NCI-H1092 (cell line): ENCODE data around the gene SUPT20HL2.
"Not testable (repeated sequence)": the region's sequence is repeated elsewhere in the genome, so short reads cannot be mapped to it uniquely, and the experiment has no call there.

Experiments used
- DNase-seq: peaks from one replicate; lab custom pipeline; 2025; lab: John Stamatoyannopoulos, UW

Gene SUPT20HL2

DNA sequence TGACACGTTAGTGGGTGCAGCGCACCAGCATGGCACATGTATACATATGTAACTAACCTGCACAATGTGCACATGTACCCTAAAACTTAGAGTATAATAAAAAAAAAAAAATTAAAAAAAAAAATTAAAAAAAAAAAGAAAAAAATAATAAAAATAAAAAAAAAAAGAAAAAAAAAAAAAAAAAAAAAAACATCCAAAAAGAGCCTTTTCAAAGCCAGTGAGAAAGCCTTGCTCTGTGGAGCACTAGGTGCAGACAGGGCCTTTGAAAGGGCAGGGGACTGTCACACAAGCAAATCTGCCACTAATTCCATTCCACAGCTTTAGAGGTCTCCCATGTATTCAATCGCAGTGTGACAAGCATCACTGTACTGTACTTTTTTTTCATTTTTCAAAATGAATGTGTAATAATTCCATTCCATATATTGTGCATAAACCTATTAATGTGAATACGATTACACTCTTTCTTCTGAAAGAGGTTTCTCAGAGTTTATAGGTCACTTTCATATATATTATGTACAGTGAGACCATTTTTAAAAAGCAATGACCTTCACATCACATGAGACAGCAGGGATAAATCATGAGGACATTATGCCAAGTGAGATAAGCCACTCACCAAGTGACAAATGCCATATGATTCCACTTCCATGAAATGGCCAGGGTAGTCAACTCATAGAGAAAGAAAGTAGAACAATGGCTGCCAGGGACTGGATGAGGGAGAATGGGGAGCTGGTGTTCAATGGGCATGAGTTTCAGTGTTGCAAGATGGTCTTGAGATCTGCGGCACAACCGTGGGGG lies 4.1 kb downstream of the SUPT20HL2 start:
- DNase-seq = not testable (repeated sequence)

DNA sequence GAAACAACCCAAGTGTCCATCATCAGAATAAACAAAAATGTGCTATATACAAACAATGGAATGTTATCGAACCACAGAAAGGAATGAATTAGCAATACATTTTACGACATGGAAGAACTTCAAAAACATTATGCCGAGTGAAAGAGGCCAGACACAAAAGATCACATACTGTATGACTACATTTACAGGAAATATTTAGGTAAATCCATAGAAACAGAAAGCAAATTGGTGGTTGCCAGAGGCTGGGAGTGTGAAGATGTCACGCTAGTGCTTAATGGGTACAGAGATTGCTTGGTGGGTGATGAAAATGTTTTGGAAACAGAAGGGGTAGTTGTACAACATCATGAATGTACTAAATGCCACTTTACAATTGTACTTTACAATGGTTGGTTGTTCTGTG lies 5.1 kb downstream of the SUPT20HL2 start:
- not testable (repeated sequence) for DNase-seq

DNA sequence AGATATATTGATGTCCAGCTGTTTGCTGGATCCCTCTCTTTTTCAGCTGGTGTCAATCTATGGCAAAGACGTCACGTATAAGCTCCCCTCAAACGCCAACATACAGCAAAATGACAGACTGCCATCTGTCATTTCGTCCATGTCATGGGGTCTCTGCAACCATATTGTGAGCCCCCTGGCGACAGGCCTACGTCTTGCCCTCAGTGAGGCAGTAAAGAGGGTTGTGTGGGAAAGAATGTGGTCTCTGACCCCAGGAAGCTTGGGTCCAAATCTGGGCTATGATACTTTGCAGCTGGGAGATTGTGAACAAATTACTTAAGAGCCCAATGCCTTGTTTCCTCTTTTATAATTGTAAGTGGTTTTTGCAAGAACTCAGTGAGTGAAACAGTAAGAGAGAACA lies 7.4 kb downstream of the SUPT20HL2 start:
- DNase-seq = no peak

DNA sequence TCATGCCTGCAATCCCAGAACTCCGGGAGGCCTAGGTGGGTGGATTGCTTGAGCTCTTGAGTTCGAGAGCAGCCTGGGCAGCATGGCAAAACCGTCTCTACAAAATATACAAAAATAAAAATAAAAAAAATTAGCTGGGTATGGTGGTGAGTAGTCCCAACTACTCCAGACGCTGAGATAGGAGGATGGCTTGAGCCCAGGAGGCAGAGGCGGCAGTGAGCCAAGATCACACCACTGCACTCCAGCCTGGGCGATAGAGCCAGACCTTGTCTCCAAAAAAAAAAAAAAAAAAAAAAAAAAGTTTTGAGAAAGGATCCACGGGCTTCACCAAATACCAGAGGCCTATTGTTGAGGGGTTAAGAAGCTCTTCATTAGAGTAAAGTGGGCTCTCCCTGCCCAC lies 8.0 kb downstream of the SUPT20HL2 start:
- no peak for DNase-seq

DNA sequence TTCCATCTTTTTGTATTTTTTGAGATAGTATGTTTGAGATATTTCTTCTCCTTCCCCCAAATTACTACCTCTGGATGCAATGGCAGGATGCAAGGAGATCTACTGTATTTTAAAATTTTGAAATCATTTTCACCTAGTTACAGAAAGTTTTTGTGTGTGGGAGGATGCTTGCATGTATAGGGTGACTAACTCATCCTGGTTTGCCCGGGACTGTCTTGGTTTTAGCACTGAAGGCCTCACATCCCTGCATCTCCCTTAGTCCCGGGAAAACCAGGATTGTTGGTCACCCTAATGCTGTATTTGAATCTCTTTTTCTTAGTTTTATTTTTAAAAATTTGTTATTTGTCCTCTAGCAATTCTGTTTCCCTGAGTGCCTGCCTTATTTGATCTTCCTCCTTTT lies 12.1 kb downstream of the SUPT20HL2 start:
- DNase-seq = no peak

DNA sequence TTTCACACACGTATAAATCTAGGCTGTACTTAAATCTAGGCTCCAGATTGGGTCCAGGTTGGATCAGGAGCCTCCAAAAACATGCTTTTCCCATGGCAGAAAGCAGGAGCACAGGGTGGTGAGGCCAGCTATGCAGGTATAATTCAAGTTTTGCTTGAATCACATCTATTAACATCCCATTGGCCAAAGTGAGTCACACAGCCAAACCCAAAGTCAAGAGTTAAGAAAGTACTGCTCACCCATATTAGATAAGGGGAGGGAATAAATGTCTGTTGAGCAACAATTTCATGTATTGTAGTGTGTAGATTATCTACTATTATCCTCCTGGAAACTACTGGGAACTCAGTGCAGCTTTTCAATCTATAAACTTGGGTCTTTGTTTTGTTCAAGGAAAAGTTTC lies 12.8 kb downstream of the SUPT20HL2 start:
- DNase-seq = no peak

DNA sequence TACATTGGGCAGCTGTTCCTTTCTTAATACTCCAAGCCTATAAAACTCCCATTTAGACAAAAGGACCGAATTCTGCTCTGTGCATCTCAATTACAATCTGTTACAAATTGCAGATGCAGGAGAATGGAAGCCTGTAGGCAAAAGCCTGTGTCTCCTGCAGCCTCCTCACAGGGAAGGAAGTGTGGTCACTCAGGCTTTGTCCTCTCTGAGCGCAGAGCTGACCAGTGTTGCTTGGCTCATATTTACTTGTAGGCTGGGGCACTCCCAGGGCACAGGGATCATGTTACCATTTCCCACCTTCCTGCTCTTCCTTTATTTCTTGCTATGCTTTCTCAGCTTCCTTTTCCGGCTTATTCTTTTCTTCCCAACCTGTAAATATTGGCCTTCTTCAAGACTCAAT lies 15.7 kb downstream of the SUPT20HL2 start:
- no peak for DNase-seq

DNA sequence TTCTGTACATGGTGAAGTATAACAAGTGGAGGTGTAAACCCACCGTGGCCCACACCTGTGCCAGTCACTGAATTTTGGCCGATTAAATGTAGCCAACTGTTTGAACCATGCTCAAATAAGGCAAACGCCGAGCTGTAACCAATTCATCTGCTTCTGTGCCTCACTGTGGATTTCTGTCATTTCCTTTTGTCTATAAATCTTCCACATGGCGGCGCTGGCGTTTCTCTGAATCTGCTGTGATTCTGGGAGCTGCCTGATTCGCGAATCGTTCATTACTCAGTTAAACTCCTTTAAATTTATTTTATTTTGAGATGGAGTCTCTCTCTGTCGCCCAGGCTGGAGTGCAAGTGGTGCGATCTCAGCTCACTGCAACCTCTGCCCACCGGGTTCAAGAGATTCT lies 19.2 kb downstream of the SUPT20HL2 start:
- no peak for DNase-seq

DNA sequence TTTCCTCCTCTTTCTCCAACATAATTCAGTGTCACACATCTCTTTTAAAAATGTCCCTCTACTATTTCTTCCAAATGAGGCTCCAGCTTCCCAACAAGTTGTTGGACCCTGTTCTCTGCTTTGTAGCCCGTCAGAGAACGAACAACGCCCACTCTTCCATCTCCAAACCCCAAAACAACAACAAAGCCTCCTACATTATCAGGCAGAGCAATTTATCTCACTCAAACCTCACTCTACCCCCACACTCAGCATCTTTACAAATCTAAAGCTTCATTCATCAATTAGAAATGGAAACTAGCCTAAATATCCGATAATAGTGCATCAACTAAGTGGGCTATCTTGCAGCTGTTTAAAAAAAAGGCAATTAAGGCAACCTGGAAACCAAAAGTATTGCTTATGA lies 20.5 kb downstream of the SUPT20HL2 start:
- DNase-seq = no peak

DNA sequence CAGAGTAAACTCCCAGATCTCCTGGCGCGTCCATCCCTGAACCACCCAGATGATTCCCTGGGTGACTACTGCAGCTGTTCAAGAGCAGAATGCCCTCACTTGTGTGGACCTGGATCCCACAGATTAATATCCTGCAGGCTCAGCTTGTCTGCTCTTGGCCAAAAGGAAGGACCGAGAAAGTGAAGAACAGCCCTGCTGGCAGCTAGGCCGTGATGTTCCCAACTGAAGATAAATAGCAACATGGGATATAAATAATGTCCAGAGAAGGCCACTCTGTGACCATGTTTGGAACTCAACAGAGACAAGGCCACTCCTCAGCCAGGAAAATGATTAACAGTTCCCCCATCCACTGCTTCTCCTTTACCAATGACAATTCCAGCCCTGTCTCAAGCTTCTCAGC lies 21.5 kb downstream of the SUPT20HL2 start:
- no peak for DNase-seq

DNA sequence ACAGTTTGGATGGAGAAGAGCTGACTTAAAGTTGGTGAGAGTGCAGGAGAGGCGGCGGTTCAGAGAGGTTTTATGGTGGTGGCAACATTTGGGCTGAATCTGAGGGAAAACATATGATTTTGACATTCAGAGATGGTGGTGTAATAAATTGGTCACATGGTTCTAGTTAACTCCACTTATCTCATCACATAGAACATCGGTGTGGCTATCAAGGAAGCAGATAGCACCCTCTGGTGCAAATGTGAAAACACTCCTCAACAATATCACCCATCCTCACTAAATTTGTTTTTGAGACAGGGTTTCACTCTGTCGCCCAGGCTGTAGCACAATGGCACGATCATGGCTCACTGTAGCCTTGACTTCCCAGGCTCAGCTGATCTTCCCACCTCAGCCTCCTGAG lies 28.8 kb downstream of the SUPT20HL2 start:
- no peak for DNase-seq

DNA sequence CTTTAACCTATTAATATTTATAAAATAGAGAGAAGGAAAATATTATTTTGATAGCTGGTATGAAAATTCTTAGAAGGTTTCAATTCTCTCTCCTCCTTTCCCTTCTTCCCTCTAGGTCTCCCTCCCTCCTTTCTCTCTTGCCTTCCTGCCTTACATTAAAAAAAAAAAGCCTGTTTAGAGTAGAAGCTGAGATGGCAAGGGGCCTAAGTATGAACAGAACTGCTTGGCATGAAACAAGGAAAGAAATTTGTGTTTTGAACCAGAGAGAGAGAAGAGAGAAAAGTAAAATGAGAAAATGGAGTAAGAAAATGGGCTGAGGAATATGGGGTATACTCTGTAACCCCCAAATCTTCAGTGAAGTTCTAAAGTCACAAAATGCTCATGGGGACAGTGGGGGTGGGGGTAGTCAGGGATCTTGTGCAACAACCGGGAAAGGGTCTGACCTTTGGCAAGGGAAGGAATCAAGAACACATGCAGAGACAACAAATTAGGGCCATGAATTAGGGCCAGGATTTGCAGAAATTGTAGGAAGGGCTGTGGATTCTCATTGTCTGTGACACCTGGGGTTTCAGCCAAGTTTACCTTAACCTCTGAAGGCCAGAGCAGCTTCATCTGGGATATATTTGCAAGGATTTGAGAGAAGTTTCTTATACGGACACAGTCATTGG lies 30.6 kb downstream of the SUPT20HL2 start:
- DNase-seq = no peak

DNA sequence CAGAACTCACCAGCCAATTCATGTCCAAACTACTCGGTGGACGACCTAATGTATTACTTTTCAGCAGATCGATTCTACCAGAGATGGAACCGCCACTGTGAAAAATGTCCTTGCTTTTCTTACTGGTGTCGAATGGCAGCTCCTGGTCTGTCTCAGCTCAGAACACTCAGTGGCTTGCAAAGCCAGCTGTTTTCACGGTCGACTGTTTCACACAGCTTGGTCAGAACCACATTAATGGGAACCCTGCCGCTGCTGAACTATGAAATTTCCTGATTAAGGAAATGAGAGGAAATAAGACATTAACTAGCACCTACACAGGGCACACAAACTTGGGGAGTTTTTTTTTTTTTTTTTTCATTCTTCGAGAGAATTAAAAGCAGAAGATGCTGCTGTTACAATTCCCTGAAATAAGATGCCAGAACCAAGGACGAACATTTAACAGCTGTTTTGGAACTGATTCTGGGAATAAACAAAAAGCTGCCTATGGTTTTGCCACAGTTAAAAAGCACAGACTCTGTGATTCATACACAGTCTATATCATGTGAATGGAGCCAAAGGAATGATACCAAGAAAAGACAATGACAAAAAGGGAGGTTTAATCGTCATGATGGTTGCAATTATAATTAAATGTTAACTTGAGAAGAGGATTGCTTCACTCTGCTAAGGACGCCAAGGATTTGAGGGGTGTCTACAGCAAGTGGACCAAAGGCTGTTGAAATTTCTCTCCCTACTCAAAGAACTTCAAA lies 31.3 kb downstream of the SUPT20HL2 start:
- DNase-seq = no peak

DNA sequence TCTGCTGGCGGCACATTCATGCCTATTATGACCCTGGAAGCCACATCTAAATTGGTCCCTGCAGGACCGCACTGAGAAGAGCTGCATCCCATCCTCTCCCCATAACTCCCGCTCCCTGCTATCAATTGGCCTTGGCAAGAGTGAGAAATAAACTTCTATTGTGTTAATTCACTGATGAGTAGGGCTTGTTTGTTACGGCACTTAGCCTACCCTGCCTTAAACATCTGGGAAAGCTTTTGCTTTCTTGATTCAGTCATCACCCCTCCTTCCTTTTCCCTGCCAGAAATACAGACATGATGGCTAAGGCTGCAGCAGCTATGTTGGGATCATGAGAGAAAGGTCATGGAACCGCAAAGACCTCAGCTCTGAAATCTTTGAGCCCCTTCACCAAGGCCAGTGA lies 36.5 kb downstream of the SUPT20HL2 start:
- DNase-seq = no peak

DNA sequence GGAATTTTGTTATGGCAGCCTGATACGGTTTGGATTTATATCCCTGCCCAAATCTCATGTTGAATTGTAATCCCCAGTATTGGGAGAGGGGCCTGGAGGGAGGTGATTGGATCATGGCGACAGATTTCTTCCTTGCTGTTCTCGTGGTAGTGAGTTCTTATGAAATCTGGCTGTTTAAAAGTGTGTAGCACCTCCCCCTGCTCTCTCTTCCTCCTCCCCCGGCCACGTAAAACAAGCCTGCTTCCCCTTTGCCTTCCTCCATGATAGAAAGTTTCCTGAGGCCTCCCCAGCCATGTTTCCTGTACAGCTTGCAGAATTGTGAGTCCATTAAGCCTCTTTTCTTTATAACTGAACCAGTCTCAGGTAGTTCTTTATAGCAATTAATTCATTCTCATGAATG lies 37.9 kb downstream of the SUPT20HL2 start:
- DNase-seq = no peak

DNA sequence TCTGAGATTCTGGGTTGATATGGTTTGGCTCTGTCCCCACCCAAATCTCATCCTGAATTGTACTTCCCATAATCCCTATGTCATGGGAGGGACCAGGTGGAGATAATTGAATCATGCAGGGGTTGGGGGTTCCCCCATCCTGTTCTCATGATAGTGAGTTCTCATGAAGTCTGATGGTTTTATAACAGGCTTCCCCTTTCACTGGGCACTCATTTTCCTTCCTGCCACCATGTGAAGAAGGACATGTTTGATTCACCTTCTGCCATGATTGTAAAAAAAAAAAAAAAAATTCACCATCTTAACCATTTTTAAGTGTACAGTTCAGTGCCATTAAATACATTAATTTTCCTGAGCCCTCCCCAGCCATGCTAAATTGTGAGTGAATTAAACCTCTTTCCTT lies 42.6 kb downstream of the SUPT20HL2 start:
- no peak for DNase-seq

DNA sequence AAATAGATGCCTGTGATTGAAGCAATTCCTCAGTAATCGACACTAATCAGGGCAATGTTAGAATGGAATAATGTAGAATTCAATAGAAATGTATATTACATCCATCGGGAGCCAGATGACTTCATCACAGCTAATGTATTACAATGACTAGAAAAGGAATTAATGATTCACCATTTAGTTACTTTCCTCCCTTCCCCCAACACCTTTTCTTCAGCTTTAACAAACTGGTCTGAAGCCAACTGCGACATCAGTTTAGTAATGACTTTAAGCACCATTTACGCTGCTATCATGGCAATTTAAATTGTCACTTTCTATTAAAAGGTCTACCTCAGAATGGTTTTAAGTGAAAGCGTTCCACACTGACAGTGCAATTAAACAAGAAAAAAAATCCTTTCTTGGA lies 45.1 kb downstream of the SUPT20HL2 start:
- DNase-seq = no peak

DNA sequence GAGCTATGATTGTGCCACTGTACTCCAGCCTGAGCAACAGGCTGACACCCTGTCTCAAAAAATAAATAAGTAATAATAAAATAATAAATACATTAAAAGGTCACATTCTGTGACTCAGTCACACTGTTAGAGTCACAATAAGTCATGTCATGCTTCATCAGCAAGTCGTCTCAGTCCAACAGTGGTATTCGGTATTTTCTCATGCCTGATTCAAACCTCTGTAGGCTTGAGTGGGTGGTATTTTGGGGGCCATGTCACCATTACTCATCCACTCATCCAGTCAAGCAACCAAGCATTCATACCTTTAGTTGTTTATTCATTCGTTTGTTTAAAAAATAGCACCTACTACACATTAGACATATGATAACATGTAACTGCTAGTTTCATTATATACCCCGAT lies 46.9 kb downstream of the SUPT20HL2 start:
- DNase-seq = no peak

DNA sequence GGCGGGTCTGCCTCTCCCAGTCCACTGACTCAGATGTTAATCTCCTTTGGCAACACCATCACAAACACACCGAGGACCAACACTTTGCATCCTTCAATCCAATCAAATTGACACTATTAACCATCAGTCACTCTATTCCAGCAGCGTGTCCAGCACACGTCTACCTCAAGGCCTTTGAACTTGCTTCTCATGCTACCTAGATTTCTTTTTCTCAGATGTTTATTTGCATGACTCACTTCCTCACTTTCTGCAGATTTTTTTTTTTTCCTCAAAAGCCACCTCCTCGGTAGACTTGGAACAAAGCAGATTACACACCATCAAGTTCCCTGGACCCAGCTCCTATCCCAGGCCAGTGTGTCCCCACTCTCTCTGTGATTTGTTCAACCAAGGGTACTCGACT lies 49.5 kb downstream of the SUPT20HL2 start:
- no peak for DNase-seq

DNA sequence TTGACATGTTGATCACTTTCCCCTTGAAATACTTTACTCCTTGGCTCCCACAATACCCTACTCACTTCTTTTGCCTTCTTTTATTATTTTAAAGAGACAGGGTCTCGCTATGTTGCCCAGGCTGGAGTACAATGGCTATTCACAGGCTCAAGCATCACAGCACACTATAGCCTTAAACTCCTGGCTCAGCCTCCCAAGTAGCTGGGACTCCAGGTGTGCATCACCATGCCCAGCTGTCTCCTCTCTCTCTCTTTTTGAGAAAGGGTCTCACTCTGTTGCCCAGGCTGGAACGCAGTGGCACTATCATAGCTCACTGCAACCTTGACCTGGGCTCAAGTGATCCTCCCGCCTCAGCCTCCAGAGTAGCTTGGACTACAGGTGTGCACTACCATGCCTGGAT lies 51.6 kb downstream of the SUPT20HL2 start:
- no peak for DNase-seq
